ENCODE data around the gene PDE8B. TPM values are rescaled to one million over a fixed set of nuclear protein-coding genes. Genes with fewer than 3 reads are reported as not detected.
"Not testable (repeated sequence)": the region's sequence is repeated elsewhere in the genome, so short reads cannot be mapped to it uniquely, and the experiment has no call there.

The PDE8B gene
- total RNA-seq, 1 experiment from 2014 or later, result 0.19 TPM

DNA sequence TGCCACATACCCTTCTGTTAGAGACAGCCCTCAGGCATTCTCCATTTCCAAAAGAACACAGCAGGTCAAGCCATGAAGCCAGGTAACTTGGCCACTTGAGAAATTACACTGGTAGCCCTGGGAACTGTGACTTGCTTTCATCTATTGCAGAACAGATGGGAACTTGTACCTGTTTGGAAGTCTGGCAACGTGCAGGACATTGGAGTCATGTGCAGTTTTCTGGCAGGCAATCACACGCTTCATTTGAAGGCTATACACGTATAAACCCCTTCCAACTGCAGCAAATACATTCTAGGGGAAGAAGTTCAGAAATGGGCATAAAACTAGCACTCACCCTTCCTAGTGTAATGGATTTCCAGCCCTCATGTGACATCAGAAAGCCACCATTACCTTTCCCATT, 227.6 kb downstream of the PDE8B start:
- DNase-seq (ENCODE audit: low spot score), result no peak

DNA sequence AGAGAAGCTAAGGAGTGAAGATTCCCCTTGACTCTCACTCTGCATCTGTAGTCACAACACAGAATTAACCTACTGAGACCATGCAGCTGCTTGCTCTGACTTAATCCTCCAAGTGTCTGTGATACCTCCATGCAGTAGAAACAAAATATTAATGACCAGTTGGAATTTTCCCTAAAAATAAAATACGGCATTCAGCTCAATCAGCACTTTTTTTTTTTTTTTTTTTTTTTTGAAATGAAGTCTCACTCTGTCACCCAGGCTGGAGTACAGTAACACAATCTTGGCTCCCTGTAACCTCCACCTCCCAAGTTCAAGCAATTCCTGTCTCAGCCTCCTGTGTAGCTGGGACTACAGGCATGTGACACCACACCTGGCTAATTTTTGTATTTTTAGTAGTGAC, 233.2 kb downstream of the PDE8B start:
- DNase-seq (ENCODE audit: low spot score), result no peak

DNA sequence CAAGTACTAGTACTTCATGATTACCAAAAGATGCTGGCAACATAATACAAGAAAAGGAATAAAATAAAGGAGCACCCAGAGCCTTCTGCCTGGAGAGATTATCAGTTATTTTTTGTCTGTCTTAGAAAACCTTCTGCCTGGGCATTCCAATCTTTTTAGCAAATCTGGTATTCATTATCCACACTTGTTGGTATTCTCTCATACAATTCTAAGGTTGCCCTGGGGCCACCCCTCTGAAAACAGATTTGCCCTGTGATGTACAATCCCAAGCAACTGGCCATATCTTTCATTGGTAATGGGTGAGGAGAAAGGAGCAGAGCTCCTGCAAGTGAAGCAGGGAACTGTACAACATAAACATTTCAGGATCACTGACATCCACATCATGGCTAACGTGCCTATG, 233.9 kb downstream of the PDE8B start:
- no peak for DNase-seq (ENCODE audit: low spot score)

DNA sequence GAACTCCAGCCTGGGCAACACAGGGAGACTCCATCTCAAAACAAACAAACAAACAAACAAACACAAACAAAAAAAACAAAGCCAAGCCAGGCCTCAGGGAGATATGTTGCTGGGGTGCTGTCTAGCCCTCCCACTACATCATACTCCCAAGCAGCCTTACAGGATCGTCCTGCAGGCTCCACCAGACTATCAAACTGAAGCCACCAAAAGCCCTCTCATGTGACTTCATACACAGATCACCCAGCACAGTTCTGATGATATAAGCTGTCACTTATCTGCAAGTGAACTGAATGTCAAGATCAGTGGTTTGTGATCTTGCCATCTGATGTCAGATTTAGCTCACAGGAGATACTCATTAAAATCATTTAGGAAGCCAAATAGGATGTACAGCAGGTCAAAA, 238.4 kb downstream of the PDE8B start:
- no peak for DNase-seq (ENCODE audit: low spot score)

DNA sequence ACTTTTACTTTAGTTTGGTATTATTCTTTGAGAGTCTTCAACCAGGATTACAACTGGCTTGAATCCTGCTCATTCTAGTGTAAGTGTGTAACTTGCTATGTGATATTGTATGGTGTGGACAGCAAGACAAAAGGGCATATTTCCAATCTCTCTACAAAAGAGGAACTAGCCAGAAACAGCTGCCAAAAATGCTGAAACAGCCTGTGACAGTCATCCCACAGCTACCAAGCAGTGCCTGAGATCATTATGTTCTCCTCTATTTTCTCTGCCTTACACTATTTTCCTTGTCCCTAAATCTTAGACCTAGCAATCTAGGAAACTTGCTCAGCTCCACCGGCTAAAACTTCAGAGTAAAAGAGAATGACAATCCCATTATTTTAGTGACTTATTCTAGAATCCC, 238.8 kb downstream of the PDE8B start:
- no peak for DNase-seq (ENCODE audit: low spot score)

DNA sequence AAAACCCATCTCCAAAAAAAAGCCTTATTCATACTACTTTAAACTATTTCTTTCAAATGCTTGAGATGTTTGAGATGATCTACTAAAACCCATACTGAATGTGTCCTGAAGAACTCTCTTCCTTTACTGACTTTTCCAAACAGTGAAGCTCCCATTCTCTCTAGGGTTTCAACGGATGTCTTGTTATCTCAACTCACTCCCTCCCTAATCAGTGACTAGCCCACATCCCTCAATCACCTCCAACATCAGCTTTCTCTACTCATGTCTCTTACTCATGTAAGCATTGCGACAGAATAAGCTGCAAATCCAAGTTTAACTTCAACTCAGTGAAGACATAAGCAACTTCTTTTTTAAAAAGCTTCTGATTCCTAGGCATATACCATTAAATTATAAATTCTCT, 239.5 kb downstream of the PDE8B start:
- no peak for DNase-seq (ENCODE audit: low spot score)

DNA sequence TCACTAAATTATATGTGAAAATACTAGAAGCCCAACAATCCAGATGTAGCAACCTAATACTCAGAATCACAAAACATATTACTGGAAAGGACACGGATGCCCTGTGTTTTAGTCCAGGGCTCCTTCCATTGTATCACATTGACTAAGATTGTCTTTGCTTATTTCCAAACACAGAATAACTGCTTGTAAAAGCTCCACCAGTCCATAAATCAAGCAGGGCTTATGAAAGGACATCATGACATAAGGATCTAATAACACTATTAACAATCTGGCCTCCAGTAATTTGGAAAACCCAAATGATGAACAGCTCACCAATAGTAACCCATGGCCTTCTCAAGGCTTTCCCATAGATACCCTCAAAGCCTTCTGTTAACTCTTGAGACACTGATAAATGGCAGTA, 241.9 kb downstream of the PDE8B start:
- no peak for DNase-seq (ENCODE audit: low spot score)

DNA sequence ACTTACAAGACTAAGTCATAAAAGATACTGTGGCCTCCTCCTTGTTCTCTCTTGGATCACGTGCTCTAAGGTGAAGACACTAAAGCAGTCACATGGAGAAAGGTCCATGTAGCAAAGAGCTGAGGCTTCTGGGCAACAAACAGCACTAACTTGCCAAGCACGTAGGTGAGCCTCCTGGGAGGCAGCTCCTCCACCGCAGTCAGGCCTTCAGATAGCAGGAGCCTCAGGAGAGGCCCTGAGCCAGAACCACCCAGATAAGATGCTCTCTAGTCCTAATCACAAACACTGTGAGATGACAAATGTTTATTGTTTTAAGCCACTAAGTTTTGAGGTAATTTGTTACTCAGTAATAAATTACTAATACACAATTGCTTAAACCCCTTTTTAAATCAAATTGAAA, 243.6 kb downstream of the PDE8B start:
- DNase-seq (ENCODE audit: low spot score), result no peak

DNA sequence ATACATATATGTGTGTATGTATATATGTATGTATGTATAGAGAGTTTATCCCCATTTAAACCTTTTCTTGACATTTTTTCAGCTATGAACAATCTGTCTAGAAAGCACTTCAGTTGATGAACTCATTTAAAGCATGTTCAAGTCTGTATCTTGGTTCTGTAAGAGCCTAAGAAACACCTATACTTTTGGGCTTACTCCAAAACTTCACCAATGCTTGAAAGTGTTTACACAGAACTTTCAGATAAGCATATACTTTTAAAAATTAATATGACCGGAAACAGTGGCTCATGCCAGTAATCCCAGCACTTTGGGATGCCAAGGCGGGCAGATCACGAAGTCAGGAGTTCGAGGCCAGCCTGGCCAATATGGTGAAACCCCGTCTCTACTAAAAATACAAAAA, 250.8 kb downstream of the PDE8B start:
- DNase-seq (ENCODE audit: low spot score), result no peak

DNA sequence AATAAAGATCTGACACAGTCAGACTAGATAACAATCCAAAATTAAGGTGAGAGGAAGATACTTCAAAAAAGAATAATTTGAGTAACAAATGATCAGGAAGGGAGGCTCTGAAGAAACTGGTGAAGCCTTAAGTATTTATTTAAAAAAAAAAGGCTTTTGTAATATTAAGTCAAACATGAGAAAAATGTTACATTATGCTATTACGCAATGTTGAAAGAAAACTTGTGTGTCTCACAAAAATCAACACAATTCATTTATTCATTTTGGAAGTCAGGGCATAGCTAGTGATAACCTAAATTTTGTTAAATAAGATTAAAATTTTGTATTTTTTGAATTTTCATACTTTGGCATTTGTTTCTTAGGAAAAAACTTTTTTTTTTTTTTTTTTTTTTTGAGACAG, 253.4 kb downstream of the PDE8B start:
- no peak for DNase-seq (ENCODE audit: low spot score)

DNA sequence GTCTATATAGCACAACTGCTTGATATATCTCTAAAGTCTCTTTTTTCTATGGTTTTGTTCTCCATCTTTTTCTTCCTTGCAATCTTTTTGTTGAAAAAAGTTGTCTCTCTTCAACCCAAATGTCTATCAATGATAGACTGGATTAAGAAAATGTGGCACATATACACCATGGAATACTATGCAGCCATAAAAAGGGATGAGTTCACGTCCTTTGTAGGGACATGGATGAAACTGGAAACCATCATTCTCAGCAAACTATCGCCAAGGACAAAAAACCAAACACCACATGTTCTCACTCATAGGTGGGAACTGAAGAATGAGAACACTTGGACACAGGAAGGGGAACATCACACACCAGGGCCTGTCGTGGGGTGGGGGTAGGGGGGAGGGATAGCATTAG, 258.4 kb downstream of the PDE8B start:
- not testable (repeated sequence) for DNase-seq (ENCODE audit: low spot score)

DNA sequence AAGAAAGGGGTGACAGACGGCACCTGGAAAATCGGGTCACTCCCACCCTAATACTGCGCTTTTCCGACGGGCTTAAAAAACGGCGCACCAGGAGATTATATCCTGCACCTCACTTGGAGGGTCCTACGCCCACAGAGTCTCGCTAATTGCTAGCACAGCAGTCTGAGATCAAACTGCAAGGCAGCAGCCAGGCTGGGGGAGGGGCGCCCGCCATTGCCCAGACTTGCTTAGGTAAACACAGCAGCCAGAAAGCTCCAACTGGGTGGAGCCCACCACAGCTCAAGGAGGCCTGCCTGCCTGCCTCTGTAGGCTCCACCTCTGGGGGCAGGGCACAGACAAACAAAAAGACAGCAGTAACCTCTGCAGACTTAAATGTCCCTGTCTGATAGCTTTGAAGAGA, 264.6 kb downstream of the PDE8B start:
- not testable (repeated sequence) for DNase-seq (ENCODE audit: low spot score)

Other genes starting within 250 kb of the PDE8B start
- 16.7 and 22.4 TPM in 2 replicates for gene AGGF1, start 180.3 kb upstream of the PDE8B start, total RNA-seq (2014; rRNA removed; shearing (Covaris generic))
- gene ZBED3, start 123.4 kb upstream of the PDE8B start, total RNA-seq (2014; rRNA removed; shearing (Covaris generic)), result 0.90 and 1.3 TPM in 2 replicates

All from H4 (cell line).